Amygdala (tissue), 56 donors: Measurements from ENCODE around the gene MEMO1.
"Not testable (repeated sequence)": the region's sequence is repeated elsewhere in the genome, so short reads cannot be mapped to it uniquely, and the experiment has no call there.

Experiments used
- DNase-seq, 56 donors: peaks; one replicate each; lab custom pipeline; 2025; lab: John Stamatoyannopoulos, UW

MEMO1 gene

DNA sequence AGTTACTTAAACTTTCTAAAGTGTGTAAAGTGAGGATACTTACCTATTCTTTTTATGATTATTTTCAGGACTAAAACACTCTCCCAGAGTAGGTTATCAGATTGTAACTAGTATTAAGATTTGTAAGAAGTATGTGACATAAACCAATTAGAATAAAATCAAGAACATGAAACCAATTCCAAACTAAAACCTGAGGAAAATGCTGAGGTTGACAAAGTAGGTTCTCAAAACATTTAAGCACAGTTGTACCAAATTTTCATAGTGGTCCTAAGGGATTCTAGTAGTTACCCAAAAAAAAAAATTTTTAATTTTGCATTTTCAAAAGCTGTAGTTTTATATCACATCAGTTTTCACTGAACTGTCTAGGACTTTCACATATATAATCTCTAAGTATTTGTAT is 157.3 kb downstream of the MEMO1 start:
- DNase-seq = no peak

DNA sequence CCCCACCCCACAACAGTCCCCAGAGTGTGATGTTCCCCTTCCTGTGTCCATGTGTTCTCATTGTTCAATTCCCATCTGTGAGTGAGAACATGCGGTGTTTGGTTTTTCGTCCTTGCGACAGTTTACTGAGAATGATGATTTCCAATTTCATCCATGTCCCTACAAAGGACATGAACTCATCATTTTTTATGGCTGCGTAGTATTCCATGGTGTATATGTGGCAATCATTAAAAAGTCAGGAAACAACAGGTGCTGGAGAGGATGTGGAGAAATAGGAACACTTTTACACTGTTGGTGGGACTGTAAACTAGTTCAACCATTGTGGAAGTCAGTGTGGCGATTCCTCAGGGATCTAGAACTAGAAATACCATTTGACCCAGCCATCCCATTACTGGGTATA is 168.7 kb downstream of the MEMO1 start:
- not testable (repeated sequence) for DNase-seq

DNA sequence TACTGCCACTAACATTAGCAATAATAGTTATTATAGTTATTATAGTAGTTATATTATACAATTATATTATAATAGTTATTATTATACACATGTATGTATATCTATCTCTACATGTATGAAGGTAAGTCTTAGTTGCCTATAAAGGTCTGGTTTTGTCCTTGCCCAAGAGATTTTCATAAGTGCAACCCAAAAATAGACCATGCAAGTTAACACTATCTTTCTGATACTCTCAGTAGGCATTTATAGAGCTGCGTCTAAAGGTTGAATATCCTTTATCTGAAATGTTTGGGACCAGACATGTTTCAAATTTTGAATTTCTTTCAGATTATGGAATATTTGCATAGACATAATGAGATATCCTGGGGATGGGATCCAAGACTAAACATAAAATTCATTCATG is 175.4 kb downstream of the MEMO1 start:
- no peak for DNase-seq

DNA sequence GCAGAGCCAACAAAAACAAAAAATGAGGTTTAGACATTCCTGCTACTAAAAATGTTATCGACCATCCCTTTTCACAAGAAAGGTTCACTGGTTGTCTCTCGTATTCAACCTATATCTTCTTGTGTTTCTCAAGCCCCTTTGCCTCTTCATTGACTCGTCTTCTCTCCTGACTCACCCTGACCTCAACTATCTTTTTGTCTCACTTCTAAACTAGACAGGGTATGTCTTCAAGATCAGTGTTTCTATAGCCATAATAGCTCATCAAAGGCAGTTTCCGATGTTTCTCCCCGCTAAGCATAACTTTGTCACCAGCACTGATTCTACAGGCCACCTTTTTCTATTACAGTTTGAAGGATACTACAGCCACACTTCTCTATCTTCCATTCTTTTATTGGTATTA is 178.4 kb downstream of the MEMO1 start:
- DNase-seq = no peak

DNA sequence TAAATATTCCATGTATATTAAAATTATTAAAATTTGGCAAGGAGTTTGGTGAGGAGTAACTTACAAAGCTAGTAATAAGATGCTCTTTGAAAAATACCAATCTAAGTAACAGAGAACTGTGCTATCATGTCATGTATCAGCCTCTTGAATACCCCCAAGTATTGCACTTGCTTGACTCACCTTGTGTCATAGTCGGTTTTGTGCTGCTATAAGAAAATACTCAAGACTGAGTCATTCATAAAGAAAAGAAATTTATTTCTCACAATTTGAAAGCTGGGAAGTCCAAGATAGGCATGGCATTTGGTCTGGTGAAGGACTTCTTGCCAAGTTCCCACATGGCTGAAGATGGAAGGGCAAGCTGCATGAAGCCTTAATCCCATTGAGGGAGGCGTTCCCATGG is 179.2 kb downstream of the MEMO1 start:
- no peak for DNase-seq

DNA sequence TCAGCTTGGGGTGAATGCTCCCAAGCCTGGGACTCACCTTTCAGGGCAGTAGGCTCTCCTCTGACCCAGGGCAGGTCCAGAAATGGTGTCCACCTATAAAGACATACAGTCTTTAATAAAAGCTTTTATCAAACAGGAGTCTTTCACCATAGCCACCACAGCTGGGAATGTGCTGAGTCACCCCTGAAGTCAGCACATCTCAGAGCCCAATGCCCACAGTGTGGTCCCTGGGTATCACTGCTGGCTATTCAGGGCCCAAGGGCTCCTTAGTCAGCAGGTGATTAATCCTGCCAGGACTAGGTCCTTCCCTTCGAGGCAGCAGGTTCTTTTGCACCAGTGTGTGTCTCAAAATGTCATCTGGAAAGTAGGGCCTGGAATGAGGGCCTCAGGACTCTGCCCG is 181.9 kb downstream of the MEMO1 start:
- no peak for DNase-seq

DNA sequence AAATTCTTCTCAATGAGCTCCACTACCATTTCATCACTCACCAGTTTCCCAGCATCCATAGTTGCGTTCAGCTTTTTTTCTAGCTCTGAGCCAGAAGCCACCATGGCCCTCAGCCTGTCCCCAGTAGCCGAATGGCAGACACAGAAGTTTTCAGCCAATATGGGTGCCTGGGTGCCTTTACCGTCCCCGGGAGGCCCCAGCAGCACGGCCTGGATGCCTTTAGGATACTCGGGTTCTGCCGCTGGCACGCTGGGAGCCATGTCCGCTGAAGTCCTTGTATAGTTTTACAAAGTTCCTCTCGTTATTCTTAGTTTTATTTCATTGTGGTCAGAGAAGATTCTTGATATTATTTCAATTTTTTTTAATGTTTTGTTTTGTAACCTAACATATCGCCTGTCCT is 187.2 kb downstream of the MEMO1 start:
- no peak for DNase-seq

DNA sequence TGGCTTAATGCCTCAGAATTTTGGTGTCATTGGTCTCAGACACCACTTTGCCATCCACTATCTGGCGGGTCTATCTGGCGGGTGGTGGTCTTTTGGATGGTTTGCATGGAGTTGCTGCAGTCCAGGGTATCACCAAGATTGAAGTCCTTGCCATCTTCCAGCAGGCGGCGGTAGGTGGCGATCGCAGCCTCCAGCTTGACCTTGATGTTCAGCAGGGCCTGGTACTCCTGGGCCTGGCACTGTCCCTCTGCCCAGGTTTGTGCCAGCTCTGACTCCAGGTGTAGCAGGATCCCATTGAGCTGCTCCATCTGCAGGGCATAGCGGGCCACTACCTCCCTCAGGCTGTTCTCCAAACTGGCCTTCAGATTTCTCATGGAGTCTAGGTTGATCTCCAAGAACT is 188.2 kb downstream of the MEMO1 start:
- no peak for DNase-seq
